Motor neuron (in vitro differentiated cells): ENCODE data around the gene XPO4. TPM values are rescaled to one million over a fixed set of nuclear protein-coding genes. Genes with fewer than 3 reads are reported as not detected.

Experiments used
- ATAC-seq, 8 experiments: fragments of 200-7000 bp; cut with Tn5 transposase; replicated peaks in 6 of 8; 2 replicates each; pipeline ENCODE4 v1.8.0; 2021; ENCODE audit warnings: mild to moderate bottlenecking in 8 of 8, moderate library complexity in 8 of 8
- H3K27ac ChIP-seq, 2 donors: fragments of 250-450 bp; sonication (Bioruptor Pico); 2 replicates each; pipeline ENCODE4 v1.9.0; 2021; ENCODE audit warnings: antibody characterized with exemption in 2 of 2, mild to moderate bottlenecking in 2 of 2, moderate library complexity in 1 of 2
- H3K4me1 ChIP-seq, 2 donors: fragments of 250-450 bp; sonication (Bioruptor Pico); replicated peaks in 1 of 2; 2 replicates each; pipeline ENCODE4 v1.6.1; 2021; ENCODE audit warnings: antibody characterized with exemption in 2 of 2, mild to moderate bottlenecking in 2 of 2, moderate library complexity in 1 of 2
- H3K4me3 ChIP-seq, 5 donors: fragments of 250-450 bp; sonication (Bioruptor Pico); 2 replicates each; pipeline ENCODE4 v1.9.0; 2021; ENCODE audit warnings: antibody characterized with exemption in 5 of 5, mild to moderate bottlenecking in 5 of 5, moderate library complexity in 4 of 5
- WGBS, 10 experiments: fragments of 450-650 bp; shearing (Covaris generic); methylation state at CpG; one replicate each; pipeline ENCODE4 v1.0.0; 2022; 5-methylcytosine and 5-hydroxymethylcytosine counted together
- in situ Hi-C, 9 experiments: fragments of 400-800 bp; cut with MboI; loops; one replicate each; pipeline ENCODE4 v1.15.0; 2021; ENCODE audit warnings: low sequenced_read_pairs in 9 of 9, low pct_unique_long_range_greater_than_20kb in 2 of 9; ENCODE audit not compliant: unreplicated experiment in 9 of 9
- total RNA-seq, 8 experiments: library from RNA; unstranded; fragments of 300-600 nt; gene quantifications; 2 replicates each; pipeline versions ENCODE4 v1.2.3 to v1.2.4, GENCODE V29; 2022

Gene XPO4
- total RNA-seq, 8 experiments from 2014 or later: 11.4 to 32.2 (median 15.3) TPM

DNA sequence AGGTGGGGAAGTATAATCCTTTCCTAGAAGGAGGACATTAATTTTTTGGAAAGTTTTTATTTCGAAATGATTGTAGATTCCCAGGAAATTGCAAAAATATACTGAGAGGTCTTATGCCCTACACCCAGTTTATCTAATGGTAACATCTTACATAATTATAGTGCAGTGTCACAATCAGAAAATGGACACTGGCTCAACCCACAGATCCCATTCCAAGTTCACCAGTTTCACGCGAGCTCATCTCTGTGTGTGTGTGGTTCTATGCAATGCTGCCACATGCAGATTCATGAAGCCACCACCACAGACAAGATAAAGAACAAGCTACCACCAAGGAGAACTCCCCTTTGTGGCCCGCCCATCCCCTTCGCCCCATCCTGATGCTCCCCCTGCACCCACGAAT is 174.7 kb downstream of the XPO4 start:
- no peak overlapping the region for H3K27ac ChIP-seq
- WGBS, 10 experiments: 42 to 100% (median 66%) methylated on average over 1 to 4 of the region's 6 CpGs; no CpG with 5 or more reads in 4 of the 10 experiments
- ATAC-seq: no peak
- H3K4me1 ChIP-seq: no peaks in the 10 kb centered on the region
- H3K4me3 ChIP-seq: no peak overlapping the region
- in situ Hi-C loops: no loop called here

Other genes starting within 250 kb of the XPO4 start
- gene IL17D, start 199.0 kb downstream of the XPO4 start, total RNA-seq: 10 to 100 TPM in 4 of 8 experiments, 1 to 10 TPM in 4; 1.2 to 18.2 (median 9.5) TPM
- gene EEF1AKMT1, start 128.8 kb downstream of the XPO4 start, total RNA-seq: 10 to 100 TPM in 3 of 8 experiments, 1 to 10 TPM in 5; 7.3 to 15.0 (median 9.8) TPM
- 10 to 100 TPM in 3 of 8 experiments, 1 to 10 TPM in 5; 4.8 to 13.0 (median 9.0) TPM for gene LATS2, start 158.8 kb upstream of the XPO4 start, total RNA-seq
- gene SAP18, start 237.4 kb upstream of the XPO4 start, total RNA-seq: 100 to 1,000 TPM in 5 of 8 experiments, 10 to 100 TPM in 3; 66.4 to 126 (median 105) TPM